Small intestine (tissue), 7 donors: Measurements from ENCODE around the gene ADAMTS1. TPM values are rescaled to one million over a fixed set of nuclear protein-coding genes. Genes with fewer than 3 reads are reported as not detected.

Source experiments
- DNase-seq, 2 donors: peaks; one replicate each; pipeline versions ENCODE4 v3.0.0 to v3.0.0-alpha.2; 2013
- FAIRE-seq: peaks from 2 replicates; lab custom pipeline; 2012; peaks lifted over from hg19 to GRCh38; lab: Jason Lieb, UNC
- H3K27ac ChIP-seq, 3 donors: one replicate each; pipeline ENCODE4 v1.5.1; 2013; ENCODE audit warnings: low read length in 2 of 3, mild to moderate bottlenecking in 2 of 3, control low read depth in 1 of 3, inconsistent platforms in 1 of 3, low read depth in 1 of 3, moderate library complexity in 1 of 3
- H3K27me3 ChIP-seq, 3 donors: one replicate each; pipeline ENCODE4 v1.6.1; 2013; ENCODE audit warnings: low read length in 3 of 3, inconsistent platforms in 1 of 3; ENCODE audit not compliant: control insufficient read depth in 3 of 3, insufficient read depth in 3 of 3
- H3K36me3 ChIP-seq, 3 donors: one replicate each; pipeline ENCODE4 v1.6.1; 2013; ENCODE audit warnings: low read length in 3 of 3, inconsistent platforms in 1 of 3, low read depth in 1 of 3, mild to moderate bottlenecking in 1 of 3, moderate library complexity in 1 of 3; ENCODE audit not compliant: control insufficient read depth in 3 of 3, insufficient read depth in 2 of 3
- H3K4me1 ChIP-seq, 3 donors: one replicate each; pipeline ENCODE4 v1.6.1; 2013; ENCODE audit warnings: low read length in 2 of 3, inconsistent platforms in 1 of 3, low read depth in 1 of 3, mild to moderate bottlenecking in 1 of 3, moderate library complexity in 1 of 3; ENCODE audit not compliant: control insufficient read depth in 3 of 3, insufficient read depth in 2 of 3
- H3K4me3 ChIP-seq, 3 donors: one replicate each; pipeline ENCODE4 v1.5.1; 2013; ENCODE audit warnings: low read length in 3 of 3, control low read depth in 1 of 3, inconsistent platforms in 1 of 3, low read depth in 1 of 3, mild to moderate bottlenecking in 1 of 3, moderate library complexity in 1 of 3
- H3K9me3 ChIP-seq, 2 donors: one replicate each; pipeline ENCODE4 v1.6.1; 2013; ENCODE audit warnings: low read depth in 1 of 2, low read length in 1 of 2; ENCODE audit not compliant: control insufficient read depth in 2 of 2, insufficient read depth in 1 of 2
- WGBS, 3 donors: extraction: QIAGEN DNeasy Blood & Tissue Kit; methylation state at CpG; one replicate each; pipeline ENCODE4 v1.1.7; 2013; 5-methylcytosine and 5-hydroxymethylcytosine counted together
- polyA plus RNA-seq, 4 donors: library from polyadenylated mRNA; stranded (reverse) in 3 of 4; unstranded in 1 of 4; fragments of 200-250 nt in 3 of 4; fragments of 120-200 nt in 1 of 4; gene quantifications; one replicate each; pipeline versions ENCODE4 v1.2.1 to v1.2.3, GENCODE V29; 2013
- donor health status: healthy with polysubstance abuse.
- donor health status: control.
- donor health status: control.
- donor health status: Bipolar disorder and iron deficiency.
- donor health status: healthy.

Gene ADAMTS1
- polyA plus RNA-seq, 4 donors, result 0.89 to 94.8 (median 11.3) TPM

- DNase-seq (no peak), FAIRE-seq (no peak)
- Histone ChIP-seq H3K36me3 (no peaks in the 10 kb centered on the region), H3K27ac (no peak overlapping the region), H3K27me3 (no peaks in the 10 kb centered on the region), H3K4me1 (no peaks in the 10 kb centered on the region), H3K9me3 (no peaks in the 10 kb centered on the region), H3K4me3 (no peak overlapping the region)
- WGBS, 3 donors, result 76 to 86% (median 85%) methylated on average over 5 of the region's 5 CpGs
Observed at GRCh38 chr21:26806801-26807295, 38.4 kb downstream of the ADAMTS1 start.

GRCh38 chr21:26804895-26805609 lies 40.2 kb downstream of the ADAMTS1 start:
- Histone ChIP-seq H3K36me3 (no peaks in the 10 kb centered on the region), H3K27ac (peak overlapping the region in 1 of 3 donors; percentile 66), H3K4me1 (no peaks in the 10 kb centered on the region), H3K4me3 (no peak overlapping the region), H3K27me3 (no peaks in the 10 kb centered on the region), H3K9me3 (no peaks in the 10 kb centered on the region)
- DNase-seq (no peak), FAIRE-seq (no peak)
- 53 to 67% (median 58%) methylated on average over 5 of the region's 5 CpGs for WGBS, 3 donors

GRCh38 chr21:26801498-26801897 lies 43.7 kb downstream of the ADAMTS1 start:
- no peak for DNase-seq
- Histone ChIP-seq H3K27me3 (no peaks in the 10 kb centered on the region), H3K4me1 (no peaks in the 10 kb centered on the region), H3K4me3 (no peak overlapping the region), H3K36me3 (no peaks in the 10 kb centered on the region), H3K27ac (peak overlapping the region in 2 of 3 donors; percentile 63 to 88), H3K9me3 (no peaks in the 10 kb centered on the region)
- WGBS, 3 donors, result 65 to 77% (median 74%) methylated on average over 1 of the region's 1 CpG
- no peak for FAIRE-seq

- Histone ChIP-seq H3K4me3 (no peak overlapping the region), H3K4me1 (no peaks in the 10 kb centered on the region), H3K36me3 (no peaks in the 10 kb centered on the region), H3K27ac (peak overlapping the region in 2 of 3 donors; percentile 63 to 88), H3K9me3 (no peaks in the 10 kb centered on the region), H3K27me3 (no peaks in the 10 kb centered on the region)
- DNase-seq (no peak), FAIRE-seq (no peak)
- 52 to 72% (median 64%) methylated on average over 9 of the region's 9 CpGs for WGBS, 3 donors
Observed at GRCh38 chr21:26800970-26801431, 44.2 kb downstream of the ADAMTS1 start.

GRCh38 chr21:26800455-26800854 lies 44.8 kb downstream of the ADAMTS1 start:
- Histone ChIP-seq H3K27ac (peak overlapping the region in 2 of 3 donors; percentile 23 to 50), H3K4me3 (no peak overlapping the region), H3K36me3 (no peaks in the 10 kb centered on the region), H3K9me3 (no peaks in the 10 kb centered on the region), H3K27me3 (no peaks in the 10 kb centered on the region), H3K4me1 (peaks cover 0 to 4% (median 0%) of the 10 kb centered on the region in 3 donors)
- DNase-seq (no peak), FAIRE-seq (no peak)
- WGBS, 3 donors, result 87 to 91% (median 89%) methylated on average over 2 of the region's 2 CpGs

- no peaks in the 10 kb centered on the region for H3K36me3 ChIP-seq
- 55 to 67% (median 64%) methylated on average over 3 of the region's 3 CpGs for WGBS, 3 donors
- H3K4me3 ChIP-seq, result no peak overlapping the region
- H3K27me3 ChIP-seq, result no peaks in the 10 kb centered on the region
- H3K4me1 ChIP-seq, result peaks cover 0 to 4% (median 0%) of the 10 kb centered on the region in 3 donors
- DNase-seq (no peak), FAIRE-seq (no peak)
- H3K9me3 ChIP-seq, result no peaks in the 10 kb centered on the region
- H3K27ac ChIP-seq, result peak overlapping the region in 1 of 3 donors; percentile 50
Observed at GRCh38 chr21:26800001-26800400, 45.2 kb downstream of the ADAMTS1 start.

GRCh38 chr21:26798856-26799751 lies 46.1 kb downstream of the ADAMTS1 start:
- FAIRE-seq, result no peak
- peak in 1 of 2 donors; percentile 20 for DNase-seq

GRCh38 chr21:26797878-26798456 lies 47.2 kb downstream of the ADAMTS1 start:
- H3K9me3 ChIP-seq, result no peaks in the 10 kb centered on the region
- WGBS, 3 donors, result 86 to 91% (median 90%) methylated on average over 10 of the region's 10 CpGs
- FAIRE-seq, result no peak
- H3K27me3 ChIP-seq, result no peaks in the 10 kb centered on the region
- no peak for DNase-seq
- peaks cover 0 to 4% (median 0%) of the 10 kb centered on the region in 3 donors for H3K4me1 ChIP-seq
- no peak overlapping the region for H3K4me3 ChIP-seq
- H3K27ac ChIP-seq, result peak overlapping the region in 1 of 3 donors; percentile 0
- H3K36me3 ChIP-seq, result no peaks in the 10 kb centered on the region

More at GRCh38 chr21:26798856-26799751, 46.1 kb downstream of the ADAMTS1 start:
- H3K4me3 ChIP-seq, result no peak overlapping the region
- 76 to 79% (median 79%) methylated on average over 8 of the region's 8 CpGs for WGBS, 3 donors
- H3K27ac ChIP-seq, result peak overlapping the region in 1 of 3 donors; percentile 19
- H3K4me1 ChIP-seq, result peaks cover 0 to 4% (median 0%) of the 10 kb centered on the region in 3 donors
- no peaks in the 10 kb centered on the region for H3K27me3 ChIP-seq
- H3K36me3 ChIP-seq, result no peaks in the 10 kb centered on the region
- no peaks in the 10 kb centered on the region for H3K9me3 ChIP-seq
